C4-2B (cell line): ENCODE measurements around the gene IRX3.

Source experiments
- CTCF ChIP-seq: fragments of 450-650 bp; conservative IDR thresholded peaks from 2 replicates; pipeline ENCODE4 v1.5.1; 2017; ENCODE audit warnings: mild to moderate bottlenecking
- ZFX ChIP-seq: fragments of 450-650 bp; IDR thresholded peaks from 2 replicates; pipeline ENCODE4 v1.6.1; 2017

GRCh38 chr16:54312502-54312991 is 26.0 kb upstream of the IRX3 start:
- no peak for TF ChIP-seq CTCF
- no peak for TF ChIP-seq ZFX
